Small intestine (tissue), 7 donors: ENCODE measurements around the gene MYB. TPM values are rescaled to one million over a fixed set of nuclear protein-coding genes. Genes with fewer than 3 reads are reported as not detected.

Experiments used
- DNase-seq, 2 donors: peaks; one replicate each; pipeline versions ENCODE4 v3.0.0 to v3.0.0-alpha.2; 2013
- FAIRE-seq: peaks from 2 replicates; lab custom pipeline; 2012; peaks lifted over from hg19 to GRCh38; lab: Jason Lieb, UNC
- H3K27ac ChIP-seq, 3 donors: one replicate each; pipeline ENCODE4 v1.5.1; 2013; ENCODE audit warnings: low read length in 2 of 3, mild to moderate bottlenecking in 2 of 3, control low read depth in 1 of 3, inconsistent platforms in 1 of 3, low read depth in 1 of 3, moderate library complexity in 1 of 3
- H3K27me3 ChIP-seq, 3 donors: one replicate each; pipeline ENCODE4 v1.6.1; 2013; ENCODE audit warnings: low read length in 3 of 3, inconsistent platforms in 1 of 3; ENCODE audit not compliant: control insufficient read depth in 3 of 3, insufficient read depth in 3 of 3
- H3K36me3 ChIP-seq, 3 donors: one replicate each; pipeline ENCODE4 v1.6.1; 2013; ENCODE audit warnings: low read length in 3 of 3, inconsistent platforms in 1 of 3, low read depth in 1 of 3, mild to moderate bottlenecking in 1 of 3, moderate library complexity in 1 of 3; ENCODE audit not compliant: control insufficient read depth in 3 of 3, insufficient read depth in 2 of 3
- H3K4me1 ChIP-seq, 3 donors: one replicate each; pipeline ENCODE4 v1.6.1; 2013; ENCODE audit warnings: low read length in 2 of 3, inconsistent platforms in 1 of 3, low read depth in 1 of 3, mild to moderate bottlenecking in 1 of 3, moderate library complexity in 1 of 3; ENCODE audit not compliant: control insufficient read depth in 3 of 3, insufficient read depth in 2 of 3
- H3K4me3 ChIP-seq, 3 donors: one replicate each; pipeline ENCODE4 v1.5.1; 2013; ENCODE audit warnings: low read length in 3 of 3, control low read depth in 1 of 3, inconsistent platforms in 1 of 3, low read depth in 1 of 3, mild to moderate bottlenecking in 1 of 3, moderate library complexity in 1 of 3
- H3K9me3 ChIP-seq, 2 donors: one replicate each; pipeline ENCODE4 v1.6.1; 2013; ENCODE audit warnings: low read depth in 1 of 2, low read length in 1 of 2; ENCODE audit not compliant: control insufficient read depth in 2 of 2, insufficient read depth in 1 of 2
- WGBS, 3 donors: extraction: QIAGEN DNeasy Blood & Tissue Kit; methylation state at CpG; one replicate each; pipeline ENCODE4 v1.1.7; 2013; 5-methylcytosine and 5-hydroxymethylcytosine counted together
- polyA plus RNA-seq, 4 donors: library from polyadenylated mRNA; stranded (reverse) in 3 of 4; unstranded in 1 of 4; fragments of 200-250 nt in 3 of 4; fragments of 120-200 nt in 1 of 4; gene quantifications; one replicate each; pipeline versions ENCODE4 v1.2.1 to v1.2.3, GENCODE V29; 2013
- donor health status: healthy with polysubstance abuse.
- donor health status: control.
- donor health status: control.
- donor health status: Bipolar disorder and iron deficiency.
- donor health status: healthy.

MYB gene
- polyA plus RNA-seq, 4 donors: 1.6 to 19.8 (median 7.4) TPM

DNA sequence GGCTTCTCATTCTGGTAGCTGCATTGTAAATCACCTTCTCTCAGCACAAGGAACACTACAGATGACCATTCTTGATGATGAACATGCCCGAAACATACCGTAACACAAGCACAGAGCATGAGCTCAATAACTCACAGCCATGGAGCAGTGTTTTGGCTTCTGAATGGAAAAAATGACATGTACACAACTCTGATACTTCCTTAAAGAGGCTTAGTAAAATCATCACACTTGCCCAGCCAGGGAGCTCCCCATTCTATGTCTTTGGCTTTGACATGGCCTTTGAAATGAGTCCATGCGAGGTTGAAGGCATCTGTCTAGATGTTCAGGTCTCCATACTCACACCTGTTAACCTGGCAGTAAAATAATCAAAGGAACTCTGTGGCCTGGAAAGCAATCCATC lies 87.6 kb downstream of the MYB start:
- Histone ChIP-seq H3K27ac (peak overlapping the region in 1 of 3 donors; percentile 92), H3K36me3 (no peaks in the 10 kb centered on the region), H3K4me3 (no peak overlapping the region), H3K4me1 (peaks cover 0 to 54% (median 9%) of the 10 kb centered on the region in 3 donors), H3K9me3 (no peaks in the 10 kb centered on the region), H3K27me3 (no peaks in the 10 kb centered on the region)
- no peak for FAIRE-seq
- 76 to 89% (median 84%) methylated on average over 3 of the region's 3 CpGs for WGBS, 3 donors
- no peak for DNase-seq

Other genes with a start within 250 kb of the MYB start
- 1 to 10 TPM in 1 of 4 donors, under 1 TPM in 3; 0.15 to 1.1 (median 0.21) TPM for gene ALDH8A1, start 231.2 kb upstream of the MYB start, polyA plus RNA-seq
- 10 to 100 TPM; 23.0 to 39.2 (median 30.7) TPM for gene HBS1L, start 126.5 kb upstream of the MYB start, polyA plus RNA-seq